Activated CD8-positive, alpha-beta memory T cell treated with anti-CD3 and anti-CD28 coated beads, Interleukin-2, amount 50 U/mL, for 48 hours (primary cell): ENCODE measurements around the gene NCF2.
"Not testable (repeated sequence)": the region's sequence is repeated elsewhere in the genome, so short reads cannot be mapped to it uniquely, and the experiment has no call there.

Source experiments
- DNase-seq: peaks from one replicate; pipeline ENCODE4 v3.0.0-alpha.2; 2020

NCF2 gene, protein sequence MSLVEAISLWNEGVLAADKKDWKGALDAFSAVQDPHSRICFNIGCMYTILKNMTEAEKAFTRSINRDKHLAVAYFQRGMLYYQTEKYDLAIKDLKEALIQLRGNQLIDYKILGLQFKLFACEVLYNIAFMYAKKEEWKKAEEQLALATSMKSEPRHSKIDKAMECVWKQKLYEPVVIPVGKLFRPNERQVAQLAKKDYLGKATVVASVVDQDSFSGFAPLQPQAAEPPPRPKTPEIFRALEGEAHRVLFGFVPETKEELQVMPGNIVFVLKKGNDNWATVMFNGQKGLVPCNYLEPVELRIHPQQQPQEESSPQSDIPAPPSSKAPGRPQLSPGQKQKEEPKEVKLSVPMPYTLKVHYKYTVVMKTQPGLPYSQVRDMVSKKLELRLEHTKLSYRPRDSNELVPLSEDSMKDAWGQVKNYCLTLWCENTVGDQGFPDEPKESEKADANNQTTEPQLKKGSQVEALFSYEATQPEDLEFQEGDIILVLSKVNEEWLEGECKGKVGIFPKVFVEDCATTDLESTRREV

DNA sequence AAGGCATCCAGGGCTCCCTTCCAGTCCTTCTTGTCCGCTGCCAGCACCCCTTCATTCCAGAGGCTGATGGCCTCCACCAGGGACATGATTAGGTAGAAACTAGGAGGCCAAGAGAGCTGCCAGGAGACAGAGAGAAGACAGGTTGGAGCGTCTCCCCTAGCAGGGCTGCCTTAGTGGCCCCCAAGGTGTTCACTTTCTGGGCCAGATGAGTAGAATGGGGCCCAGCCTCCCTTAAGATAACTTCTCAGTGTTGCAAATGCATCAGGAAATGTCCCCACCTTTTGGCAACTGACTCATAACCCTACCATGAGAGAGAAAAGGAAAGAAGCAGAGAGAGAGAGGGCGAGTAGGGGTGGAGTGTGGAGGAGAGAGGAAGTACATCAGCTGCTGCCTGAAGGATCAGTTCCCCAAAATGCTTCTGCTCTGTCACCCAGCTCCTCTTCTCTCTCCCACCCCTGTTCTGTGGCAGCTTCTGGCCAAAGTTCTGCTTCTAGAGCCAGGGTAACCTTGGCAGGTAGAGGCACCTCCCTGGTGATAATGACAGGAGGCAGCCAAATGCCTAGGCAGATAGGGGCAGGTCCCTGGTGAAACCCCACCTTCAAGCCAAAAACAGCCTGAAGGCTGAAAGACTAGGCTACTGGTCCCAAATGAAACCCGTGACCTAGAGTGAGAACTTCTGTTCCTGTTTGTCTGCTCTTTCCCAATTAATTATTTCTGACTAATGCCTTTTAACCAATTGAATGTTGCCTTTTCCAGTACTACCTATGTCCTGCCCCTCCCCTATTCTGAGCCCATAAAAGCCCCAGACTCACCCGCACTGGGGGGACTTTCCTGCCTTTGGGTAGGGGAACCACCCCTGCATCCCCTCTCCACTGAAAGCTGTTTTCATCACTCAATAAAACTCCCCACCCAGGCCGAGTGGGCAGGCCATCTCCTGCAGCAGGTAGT lies at the start of gene NCF2:
TSS of gene NCF2 (minus strand) at position 216 of the 948 bp plus-strand sequence. CDS start at position 86, 130 bp downstream.
- DNase-seq = peak; percentile 63

DNA sequence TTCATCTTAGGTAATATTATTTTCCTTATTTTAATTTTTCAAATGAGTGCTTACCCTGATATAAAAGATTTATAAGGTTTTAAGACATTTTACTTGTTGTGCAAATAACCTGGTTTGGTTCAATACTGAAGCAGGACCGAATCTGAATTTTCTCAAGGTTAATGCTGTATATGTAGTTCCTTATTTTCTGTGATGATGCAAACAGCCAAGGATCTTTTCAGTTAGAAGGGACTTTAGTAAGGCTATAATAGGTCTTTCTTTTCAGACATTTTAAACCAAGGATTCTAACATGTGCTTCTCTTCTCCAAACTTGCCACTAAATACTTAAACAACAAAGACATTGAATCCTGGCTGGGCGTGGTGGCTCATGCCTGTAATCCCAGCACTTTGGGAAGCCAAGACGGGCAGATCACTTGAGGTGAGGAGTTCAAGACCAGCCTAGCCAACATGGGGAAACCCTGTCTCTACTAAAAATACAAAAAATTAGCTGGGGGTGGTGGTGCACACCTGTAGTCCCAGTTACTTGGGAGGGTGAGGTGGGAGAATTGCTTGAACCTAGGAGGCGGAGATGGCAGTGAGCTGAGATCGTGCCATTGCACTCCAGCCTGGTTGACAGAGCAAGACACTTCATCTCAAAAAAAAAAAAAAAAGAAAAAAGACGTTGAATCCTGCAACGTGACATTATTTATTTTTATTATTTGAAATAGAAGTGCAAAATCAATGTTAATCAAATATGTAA lies 48.6 kb upstream of the NCF2 start:
- DNase-seq = no peak

DNA sequence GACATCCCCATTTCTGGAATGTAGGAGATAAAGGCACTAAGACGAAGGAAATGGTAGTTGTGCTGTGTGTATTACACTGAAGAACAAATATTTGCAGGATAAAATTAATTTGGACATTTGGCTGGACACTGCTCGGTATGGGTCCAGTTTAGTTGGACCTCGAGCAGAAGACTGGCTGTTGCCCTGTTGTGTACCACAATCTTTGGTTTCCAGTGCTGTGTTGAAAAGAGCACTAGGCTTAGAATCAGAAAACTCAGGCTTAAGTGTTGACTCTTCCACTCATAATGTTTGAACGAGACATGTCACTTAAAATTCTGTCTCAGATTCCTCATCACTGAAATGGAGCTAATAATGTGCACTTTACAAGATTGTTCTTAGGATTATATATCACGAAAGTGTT lies 46.5 kb upstream of the NCF2 start:
- no peak for DNase-seq

DNA sequence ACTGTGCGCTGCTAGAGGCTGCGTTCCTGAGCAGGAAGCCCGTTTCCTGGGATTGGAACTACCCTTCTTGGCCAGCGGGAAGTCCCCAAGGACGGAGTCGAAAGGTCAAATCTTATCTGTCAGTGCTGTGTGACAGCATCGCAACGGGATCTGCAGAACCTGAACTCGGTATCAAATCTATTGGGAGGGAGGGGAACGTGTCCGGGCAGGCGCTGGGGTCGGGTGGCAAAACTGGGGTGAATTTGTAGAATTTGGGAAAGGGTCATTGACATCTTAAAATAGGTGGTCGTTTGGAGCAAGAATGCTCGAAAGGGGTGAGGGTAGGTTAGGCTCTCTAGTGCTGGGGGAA lies 46.0 kb upstream of the NCF2 start:
- no peak for DNase-seq

DNA sequence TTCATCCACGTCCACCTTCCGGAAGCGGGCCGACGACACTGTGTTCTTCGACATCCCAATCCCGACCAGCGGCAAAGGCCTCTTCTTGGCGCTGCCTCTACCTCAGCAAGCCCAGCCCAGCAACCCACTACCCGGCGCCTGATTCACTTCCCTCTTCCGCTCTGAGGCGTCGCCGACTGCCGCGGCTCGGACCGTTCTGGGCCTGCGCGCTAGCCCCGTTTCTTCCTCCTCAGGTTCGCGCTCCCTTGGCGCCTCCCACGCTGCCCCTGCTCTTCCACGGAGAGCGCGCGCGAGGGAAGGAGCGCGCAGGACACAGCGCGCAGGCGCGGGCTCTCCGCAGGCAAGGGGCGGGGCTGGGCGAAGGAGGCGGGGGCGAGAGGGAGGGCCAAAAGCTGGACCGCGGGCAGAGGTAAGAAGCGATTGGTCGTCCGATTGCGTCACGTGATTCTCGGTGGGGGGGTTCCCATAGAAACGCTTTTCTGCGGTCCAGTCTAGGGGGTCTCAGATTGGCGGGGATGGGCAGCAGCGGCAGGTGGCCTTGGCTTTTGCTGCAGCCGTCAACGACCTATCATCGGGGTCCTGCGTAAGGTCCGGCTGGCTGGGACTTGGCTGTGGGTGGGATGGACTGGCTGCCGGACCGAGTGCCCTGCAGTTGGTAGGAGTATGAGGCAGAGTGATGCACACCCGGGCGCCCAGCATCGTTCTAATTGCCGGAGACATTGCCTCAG lies 45.5 kb upstream of the NCF2 start, which contains the start of gene ARPC5:
TSS of gene ARPC5 (minus strand) at position 178 of the 728 bp plus-strand sequence. CDS start at position 54, 124 bp downstream.
- DNase-seq = peak; percentile 98

DNA sequence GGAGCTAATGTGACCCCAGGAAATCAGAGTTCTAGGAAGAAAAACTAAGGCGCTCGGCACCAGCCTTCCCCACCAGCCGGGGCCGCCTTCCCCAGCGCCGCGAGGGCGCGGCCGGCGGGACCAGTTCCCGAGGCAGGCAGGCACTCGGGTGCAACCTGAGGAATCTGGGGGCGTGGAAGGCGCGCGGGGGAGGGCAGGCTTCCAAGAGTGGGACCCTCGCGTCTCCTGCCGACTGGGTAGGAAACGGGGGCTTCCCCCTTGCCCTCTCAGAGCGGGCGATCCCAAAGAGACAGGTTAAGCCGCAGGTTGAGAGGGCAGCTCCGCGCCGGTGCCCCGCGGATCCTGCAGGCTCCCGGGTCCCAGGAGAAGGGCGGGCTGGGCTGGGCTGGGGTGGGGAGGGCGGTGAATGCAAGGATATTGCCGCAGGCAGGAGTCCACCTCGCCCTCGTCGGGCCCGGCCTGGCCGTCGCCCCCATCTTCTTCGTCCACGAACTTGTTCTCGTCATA lies 44.9 kb upstream of the NCF2 start:
- peak; percentile 67 for DNase-seq

DNA sequence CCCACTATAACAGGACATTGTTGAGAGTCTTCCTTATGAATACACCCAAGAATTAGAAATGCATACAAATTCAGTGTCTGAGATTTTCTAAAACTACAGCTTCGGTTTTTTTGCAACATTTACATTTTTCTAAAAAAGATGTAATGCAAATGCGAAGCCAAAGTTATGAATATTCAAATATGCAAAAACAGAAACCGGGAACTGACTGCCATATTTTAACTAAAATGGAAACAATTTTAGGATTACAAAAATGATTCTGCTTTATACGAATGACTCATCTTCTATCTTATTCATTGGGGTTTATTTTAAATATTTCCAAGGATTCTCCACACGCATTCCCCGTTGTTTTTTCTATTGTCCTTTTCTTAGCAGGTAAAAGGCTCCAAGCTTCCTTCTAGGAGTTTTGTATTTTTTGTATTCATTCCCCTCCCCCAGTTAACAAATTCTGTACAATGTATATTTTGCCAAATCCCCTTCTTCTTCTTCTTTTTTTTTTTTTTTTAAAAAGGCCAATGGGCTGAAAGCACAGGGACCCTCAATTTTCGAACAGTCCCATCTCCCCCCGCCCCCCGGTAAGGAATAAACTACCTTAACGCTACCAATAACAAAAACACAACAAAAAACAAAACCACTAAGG lies 44.3 kb upstream of the NCF2 start:
- no peak for DNase-seq

DNA sequence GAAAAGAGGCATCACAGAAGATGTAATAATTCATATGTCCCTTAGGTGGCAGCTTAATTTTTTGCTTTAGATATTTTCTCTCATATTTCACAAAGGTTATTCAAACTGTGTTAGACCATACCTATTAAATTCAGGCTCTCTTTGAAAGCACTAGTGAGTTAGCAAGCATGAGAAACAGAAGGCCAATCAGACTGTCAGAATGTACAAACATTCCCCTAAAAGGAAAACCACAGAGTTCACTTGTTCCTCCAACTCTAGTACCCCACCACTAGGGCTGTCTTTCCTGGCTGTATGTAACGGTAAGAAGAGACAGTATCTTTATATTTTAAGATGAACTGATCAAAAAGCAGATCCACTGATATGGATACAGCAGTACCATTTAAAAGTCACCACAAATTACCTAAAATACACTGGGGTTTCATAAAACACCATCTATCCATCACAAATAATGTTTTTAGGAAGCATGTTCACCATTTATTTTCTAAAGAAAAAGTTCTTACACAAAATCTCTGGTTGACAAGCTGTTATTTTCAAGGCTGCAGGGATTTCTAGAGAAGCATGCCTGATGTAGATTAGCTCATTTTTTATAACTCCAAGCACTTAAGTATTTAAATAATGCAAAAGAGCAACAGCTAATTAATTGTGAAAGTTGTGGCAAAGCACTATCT lies 43.6 kb upstream of the NCF2 start:
- no peak for DNase-seq

DNA sequence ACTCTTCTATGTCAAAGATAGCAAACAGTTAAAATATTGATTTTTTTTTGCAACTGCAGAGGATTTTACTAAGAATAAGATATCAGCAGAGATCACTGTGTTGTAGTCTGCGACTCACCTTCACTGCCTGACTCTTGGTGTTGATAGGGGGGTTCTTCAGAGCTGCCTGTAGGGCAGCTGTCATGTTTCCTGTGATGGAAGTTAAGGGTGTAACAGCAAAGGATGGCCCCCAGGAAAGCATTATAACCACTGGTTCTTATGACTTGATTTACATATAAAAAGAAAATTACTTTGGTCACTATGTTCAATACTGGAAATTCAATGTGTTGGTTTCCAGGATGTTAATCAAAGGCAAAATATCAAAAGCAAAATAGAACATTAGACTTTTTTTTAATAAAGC lies 42.7 kb upstream of the NCF2 start:
- DNase-seq = no peak

DNA sequence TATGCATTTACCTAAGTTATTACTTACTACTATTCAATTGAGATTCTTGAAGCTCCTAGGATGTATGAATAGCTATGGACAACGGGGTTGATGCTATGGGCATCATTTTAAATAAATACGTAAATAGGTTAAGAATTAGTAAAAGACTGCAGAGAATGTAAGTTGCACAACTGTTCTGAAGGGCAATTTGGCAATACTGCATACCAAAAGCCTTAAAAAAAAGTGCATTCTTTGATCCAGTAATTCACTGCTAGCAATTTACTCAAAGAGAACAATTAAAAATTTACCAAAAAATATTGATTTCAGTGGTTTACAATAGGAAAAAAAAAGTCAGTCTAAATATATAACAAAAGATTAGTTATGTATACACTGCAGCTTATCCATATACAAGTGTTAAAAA lies 41.9 kb upstream of the NCF2 start:
- DNase-seq = no peak

DNA sequence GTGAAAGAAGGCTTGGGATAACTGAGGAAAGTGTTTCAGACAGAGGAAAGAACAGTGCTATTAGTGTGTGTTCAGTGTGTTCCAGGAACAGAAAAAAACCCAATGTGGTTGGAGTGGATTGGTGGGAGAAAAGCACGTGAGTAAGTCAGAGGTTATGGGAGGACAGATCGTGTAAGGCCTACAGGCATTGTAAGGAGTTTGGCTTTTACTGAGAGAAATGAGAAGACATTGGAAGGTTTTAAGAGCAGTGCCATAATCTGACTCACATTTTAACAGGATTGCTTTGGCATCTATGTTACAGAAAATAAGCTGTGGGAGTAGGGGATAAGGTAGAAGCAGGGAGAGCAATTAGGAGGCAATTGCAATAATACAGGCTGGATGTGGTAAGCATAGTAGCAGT lies 40.5 kb upstream of the NCF2 start:
- no peak for DNase-seq

DNA sequence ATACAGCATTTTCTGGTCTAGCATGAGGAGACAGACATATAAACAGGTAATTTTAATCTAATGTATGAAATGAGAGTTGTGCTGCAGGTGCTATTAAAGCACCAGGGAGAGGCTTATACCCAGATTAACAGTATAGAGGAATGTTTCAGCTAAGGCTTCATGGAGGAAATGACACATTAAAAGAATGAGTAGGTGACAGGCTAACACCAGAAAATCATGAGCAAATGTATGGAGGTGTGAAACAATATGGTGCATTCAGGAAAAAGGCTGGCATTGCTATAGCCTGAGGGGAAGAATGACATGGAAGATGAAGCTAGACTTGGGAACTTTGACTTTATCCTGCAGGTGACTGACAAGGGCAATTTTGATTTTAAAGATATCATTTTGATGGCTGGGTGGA lies 38.3 kb upstream of the NCF2 start:
- no peak for DNase-seq

DNA sequence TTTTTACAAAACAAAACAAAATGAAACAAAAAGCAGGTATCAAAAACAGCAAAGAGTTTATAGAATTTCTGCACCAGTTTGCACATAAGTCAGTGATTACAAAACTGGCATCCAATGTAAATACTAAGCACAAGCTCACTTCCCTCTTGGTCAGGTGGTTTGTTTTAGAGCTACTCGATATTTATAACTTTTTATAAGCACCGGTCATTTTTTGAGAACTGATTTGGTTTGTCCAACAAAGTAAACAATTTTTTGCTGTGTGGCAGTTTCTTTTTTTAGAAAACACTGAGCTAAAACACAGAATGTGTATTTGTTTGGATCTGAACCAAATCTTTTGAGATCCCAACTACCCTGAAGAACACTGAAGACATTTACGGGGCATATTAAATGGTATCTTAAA lies 36.0 kb upstream of the NCF2 start:
- DNase-seq = not testable (repeated sequence)

DNA sequence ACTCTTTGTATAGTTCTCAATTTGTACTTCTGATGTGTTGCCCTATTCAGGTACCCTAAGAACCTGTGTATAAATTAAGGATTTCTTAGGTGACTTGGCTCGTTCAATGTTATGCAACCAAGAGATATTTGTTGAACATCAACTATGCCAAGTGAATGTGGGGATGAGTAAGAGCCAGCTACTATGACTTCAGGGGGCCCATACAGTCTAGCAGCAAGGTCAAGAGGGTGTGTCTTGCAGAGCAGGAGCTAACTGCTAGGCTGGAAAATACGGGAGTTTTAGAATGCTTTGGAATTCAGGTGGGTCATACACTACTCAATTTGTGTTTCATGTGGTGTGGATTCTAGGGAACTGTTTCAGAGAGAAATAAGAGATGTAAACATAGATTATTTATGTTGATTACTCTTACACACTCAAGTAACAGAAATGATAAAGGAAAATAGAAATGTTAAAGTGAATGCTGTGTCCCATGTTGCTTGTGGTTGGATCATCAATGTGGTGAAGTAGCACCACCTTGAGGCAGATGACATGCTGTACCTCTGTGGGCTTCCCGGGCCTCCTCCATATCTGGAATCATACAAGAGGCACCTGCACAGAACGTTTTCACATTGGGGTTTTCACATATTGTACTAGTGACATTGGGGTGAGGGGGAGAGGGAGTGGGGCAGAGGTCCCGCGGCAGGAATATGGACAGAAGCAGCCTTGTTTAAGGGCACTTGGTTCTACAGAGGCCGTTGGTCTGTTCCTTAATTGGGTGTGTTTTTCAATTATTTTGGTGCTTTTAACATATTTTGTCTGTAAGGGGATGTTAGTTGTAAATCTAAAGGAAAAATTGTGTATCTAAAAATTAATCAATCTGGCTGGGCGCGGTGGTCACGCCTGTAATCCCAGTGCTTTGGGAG lies 32.9 kb upstream of the NCF2 start:
- no peak for DNase-seq

DNA sequence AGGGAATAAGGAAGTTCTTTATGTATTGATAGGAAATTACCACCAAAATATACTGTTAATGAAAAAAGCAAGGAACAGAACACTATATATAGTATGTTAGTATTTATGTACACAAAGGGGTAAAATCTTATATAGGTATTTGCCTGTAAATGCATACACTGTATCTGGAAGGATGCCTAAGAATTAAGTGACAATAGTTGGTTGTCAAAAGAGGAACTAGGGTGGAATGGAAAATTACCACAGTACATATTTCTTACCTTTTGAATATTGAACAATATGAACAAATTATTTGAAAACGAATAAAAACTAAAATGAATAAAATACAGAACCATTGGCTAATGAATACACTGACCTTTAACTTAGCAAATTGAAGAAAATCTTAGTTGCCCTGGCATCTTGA lies 31.8 kb upstream of the NCF2 start:
- no peak for DNase-seq

DNA sequence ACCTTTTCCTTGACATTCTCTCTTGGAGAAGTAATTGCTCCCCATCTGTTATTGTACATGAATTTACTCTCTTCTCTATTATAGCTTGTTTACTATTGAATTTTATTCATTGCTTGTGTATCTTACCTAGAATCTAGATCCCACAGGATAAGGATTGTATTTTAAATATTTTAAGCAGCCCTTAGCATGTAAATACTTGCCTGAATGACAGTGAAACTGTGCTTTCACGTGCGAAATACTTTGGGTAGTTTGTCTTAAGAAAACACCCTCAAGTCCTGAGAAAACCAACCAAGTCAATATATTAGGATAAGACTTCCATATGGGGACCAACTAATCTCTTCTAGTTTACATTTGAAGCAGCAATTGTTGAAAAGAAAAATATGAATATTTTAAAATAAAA lies 30.1 kb upstream of the NCF2 start:
- no peak for DNase-seq

DNA sequence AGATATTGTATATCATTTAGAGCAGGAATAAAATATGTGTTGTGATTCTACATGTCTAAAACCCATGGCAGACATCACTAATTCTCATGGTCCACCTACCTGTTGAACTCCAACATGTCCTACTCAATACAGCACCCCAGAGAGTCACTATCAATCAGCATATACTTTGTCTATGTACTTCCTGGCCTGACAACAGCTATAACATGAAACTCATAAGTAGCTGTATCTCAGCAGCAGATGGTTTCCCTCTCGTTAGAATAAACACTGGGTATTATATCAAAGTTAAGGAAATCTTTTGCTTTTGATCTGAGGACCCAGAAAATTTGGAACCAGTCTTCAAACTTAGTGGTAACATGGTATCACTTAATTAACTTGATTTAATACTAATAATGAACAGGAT lies 29.5 kb upstream of the NCF2 start:
- DNase-seq = no peak

DNA sequence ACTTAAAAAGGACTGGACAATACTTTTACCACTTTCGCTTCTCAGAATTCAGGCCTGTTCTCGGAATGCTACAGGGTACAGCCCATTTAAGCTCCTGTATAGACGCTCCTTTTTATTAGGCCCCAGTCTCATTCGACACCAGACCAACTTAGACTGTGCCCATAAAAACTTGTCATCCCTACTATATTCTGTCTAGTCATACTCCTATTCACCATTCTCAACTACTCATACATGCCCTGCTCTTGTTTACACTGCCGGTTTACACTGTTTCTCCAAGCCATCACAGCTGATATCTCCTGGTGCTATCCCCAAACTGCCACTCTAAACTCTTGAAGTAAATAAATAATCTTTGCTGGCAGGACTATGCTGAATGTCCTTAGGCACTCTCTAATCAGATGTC lies 27.9 kb upstream of the NCF2 start:
- not testable (repeated sequence) for DNase-seq

DNA sequence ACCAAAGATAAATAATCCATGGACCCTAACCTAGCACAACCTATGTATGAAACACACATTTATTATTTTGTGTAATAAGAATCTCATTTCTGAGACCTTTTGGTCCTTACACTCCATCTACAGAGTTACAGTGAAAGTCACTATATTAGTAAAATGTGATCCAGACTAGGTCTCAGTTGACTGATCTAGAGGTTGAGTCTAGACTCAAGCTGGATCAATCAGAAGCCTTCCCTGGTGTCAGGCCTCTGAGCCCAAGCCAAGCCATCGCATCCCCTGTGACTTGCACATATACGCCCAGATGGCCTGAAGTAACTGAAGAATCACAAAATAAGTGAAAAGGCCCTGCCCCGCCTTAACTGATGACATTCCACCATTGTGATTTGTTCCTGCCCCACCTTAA lies 22.7 kb upstream of the NCF2 start:
- not testable (repeated sequence) for DNase-seq

DNA sequence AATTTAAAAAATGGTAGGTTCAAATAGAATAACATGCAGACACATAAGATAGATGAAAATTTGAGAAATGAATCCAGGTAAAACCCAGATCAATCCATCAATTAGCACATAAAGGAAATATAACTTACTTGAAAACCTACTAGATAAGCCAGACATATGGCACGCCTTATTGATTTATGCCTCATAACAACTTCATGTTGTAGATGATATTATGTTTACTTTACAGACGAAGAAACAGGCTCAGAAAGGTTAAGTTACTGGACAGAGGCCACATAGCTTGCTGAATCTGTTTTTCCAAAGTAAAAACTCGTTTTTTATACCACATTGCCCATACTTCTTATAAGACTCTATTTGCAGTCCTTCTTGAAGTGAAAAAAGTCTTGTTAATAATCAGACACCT lies 22.1 kb upstream of the NCF2 start:
- no peak for DNase-seq
